Hepatic stellate cell (primary cell): Measurements from ENCODE around the gene SEMA5A.

Experiments used
- DNase-seq: peaks from one replicate; pipeline ENCODE4 v3.0.0; 2011; ENCODE audit warnings: low spot score

SEMA5A gene

DNA sequence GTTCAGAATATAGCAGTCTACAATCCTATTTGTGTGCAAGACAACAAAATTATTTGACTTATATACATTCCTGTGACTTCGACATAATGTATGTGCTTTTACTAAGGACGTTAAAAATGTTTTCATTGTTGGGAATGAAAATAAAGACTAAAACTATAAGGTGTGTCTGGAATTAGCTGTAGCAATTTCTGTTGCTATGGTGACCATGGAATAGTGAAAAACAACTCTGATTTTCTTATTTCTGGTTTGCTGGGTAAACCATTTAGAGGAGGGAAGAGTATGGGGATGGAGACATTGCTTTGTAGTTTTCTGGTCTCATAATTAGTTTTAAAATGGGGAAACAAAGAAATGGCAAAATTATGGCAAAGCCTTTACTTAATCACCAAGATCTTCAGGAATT is 343.2 kb downstream of the SEMA5A start:
- no peak for DNase-seq

GRCh38 chr5:9201761-9202160 is 344.1 kb downstream of the SEMA5A start:
- DNase-seq, result no peak

DNA sequence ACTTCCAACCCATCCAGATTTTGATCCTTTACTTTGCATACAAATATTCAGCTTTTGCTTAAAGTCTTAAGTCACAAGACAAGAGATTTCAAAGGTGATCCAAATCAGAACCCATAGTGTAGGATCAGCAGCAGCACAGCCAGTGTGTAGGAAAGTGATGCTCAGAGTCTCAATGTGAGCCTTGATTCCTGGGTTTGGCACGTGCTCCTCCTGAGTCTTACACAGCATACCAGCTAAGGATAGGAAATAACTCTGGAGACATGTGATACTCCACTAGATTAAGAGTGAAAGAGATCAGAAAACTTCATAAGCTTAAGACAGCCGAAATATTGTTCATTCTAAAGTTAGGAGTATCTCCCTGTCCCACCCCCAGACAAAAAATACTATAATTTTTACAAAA is 344.9 kb downstream of the SEMA5A start:
- DNase-seq, result no peak

DNA sequence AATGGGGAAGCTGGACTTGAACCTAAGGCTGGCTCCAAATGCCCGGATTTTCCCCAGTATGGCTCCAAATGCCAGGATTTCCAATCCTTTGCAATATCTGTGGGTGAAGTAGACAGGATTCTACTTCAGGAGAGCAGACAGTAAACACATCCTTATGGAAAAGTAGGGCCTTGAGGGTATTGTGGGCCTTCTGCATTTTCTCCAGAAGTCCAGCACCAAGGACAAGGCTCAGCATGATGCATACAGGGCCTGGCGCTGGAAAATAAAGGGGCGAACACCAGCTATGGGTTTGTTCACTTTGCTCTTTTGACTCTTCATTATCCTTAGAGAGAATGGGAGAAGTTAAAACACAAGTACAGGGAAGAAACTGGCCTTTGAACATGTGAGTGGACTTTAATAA is 347.5 kb downstream of the SEMA5A start:
- no peak for DNase-seq

DNA sequence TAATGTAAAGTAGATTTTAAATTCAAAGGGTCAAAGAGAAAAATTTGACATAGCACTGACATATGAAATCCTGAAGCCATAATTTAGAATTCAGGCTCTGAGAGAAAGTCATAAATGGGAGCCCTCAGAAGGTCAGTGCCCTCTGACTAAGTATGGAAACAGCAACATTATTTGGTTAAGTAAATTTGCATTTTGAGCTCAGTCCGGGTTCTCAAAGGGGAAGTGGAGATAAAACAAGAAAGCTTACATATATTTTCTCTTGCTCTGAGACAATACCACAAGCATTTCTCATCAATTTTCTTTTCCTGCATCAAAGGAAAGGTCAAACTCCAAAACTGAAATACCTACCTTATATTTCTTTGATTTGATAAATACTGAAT is 348.0 kb downstream of the SEMA5A start:
- DNase-seq, result peak; percentile 20

DNA sequence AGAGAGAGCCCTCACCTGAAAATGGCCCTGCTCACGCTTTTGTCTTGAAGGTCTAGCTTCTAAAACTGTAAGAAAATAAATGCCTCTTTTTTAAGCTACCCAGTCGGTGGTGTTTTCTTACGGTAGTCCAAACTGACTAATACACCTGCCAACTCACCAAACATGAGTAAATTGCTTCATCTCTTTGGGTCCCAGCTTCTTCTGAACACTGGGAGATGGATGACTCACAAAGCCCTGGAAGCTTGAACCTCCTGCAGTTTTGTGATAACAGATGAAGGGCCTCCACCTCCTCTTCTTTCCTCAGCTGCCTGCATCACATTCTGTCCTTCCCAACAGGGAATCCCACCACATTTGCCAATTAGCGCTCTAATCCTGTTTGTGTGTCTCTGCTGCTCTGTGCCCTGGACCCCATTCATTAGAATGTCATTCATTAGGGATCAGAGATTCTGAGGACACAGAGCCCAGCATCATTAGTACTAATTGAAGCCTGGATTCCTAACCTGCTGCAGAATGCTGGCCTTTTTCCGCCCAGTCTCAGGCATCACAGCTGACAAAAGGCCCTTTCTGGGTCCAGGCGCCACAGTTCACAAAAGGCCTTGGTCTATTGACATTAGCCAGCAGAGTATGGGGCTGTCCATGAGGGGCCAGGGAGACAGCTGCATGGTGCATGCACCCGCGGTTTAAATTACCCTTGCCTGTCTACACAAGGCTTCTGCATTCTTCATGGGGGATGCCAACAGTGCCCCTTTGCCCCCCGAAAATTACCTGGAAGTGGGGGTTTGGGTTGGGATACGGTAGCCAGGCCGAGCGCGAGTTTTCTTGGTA is 349.3 kb downstream of the SEMA5A start:
- peak; percentile 21 for DNase-seq

GRCh38 chr5:9194509-9194908 is 351.4 kb downstream of the SEMA5A start:
- peak; percentile 30 for DNase-seq

- DNase-seq, result no peak
Measured at GRCh38 chr5:9192266-9192665, 353.6 kb downstream of the SEMA5A start.

DNA sequence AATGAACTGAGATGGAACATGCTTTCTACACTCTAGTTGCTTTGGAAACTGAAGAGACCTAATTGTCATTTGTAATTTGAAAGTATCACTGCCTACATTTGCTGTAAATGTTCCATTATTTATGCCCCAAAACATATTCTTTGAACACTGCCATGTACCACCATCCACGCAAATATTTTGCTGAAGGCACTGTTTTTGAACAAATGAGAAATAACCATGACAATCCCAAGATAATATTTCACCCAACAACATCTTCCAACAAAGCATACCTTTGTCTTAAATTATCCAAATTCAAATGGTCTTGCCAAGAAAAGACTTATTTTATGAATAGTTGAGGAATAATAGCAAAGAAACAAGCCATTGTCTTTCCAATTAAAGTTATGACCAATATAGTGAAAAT is 356.2 kb downstream of the SEMA5A start:
- no peak for DNase-seq

DNA sequence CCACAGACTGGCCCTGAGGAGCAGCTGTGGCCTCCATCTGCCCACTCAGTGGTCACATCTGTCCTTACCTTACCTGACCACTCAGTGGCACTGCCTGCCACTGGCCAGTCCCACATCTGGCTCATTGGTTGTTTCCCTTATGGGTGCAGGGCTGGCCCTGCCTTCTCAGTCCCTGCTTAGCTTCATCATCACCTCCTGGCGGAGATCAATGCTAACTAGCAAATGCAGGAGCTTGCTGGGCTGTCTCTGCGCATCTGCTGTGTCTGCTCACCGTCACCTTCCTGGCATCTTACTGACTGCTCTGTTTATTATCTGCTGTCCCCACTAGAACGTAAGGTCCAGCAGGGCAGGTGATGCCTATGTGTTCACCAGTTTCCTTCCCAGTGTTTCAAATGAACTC is 356.9 kb downstream of the SEMA5A start:
- DNase-seq, result no peak

DNA sequence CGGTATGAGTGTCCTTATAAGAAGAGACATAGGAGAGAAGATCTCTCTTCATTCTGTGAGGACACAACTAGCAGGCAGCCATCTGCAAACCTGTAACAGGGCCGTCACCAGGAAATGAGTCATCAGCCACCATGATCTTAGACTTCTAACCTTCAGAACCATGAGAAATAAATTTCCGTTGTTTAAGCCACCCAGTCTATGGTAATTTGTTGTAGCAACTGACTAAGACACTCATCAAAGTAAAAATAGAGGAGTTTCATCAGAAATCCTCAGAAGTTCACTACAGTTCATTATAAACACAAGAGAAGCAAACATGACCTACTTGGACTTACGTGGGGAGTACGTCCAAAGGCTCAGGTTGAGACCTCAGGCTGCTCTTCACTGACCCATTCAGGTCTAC is 357.7 kb downstream of the SEMA5A start:
- peak; percentile 67 for DNase-seq

- no peak for DNase-seq
Measured at GRCh38 chr5:9187614-9188013, 358.3 kb downstream of the SEMA5A start.

GRCh38 chr5:9186069-9186468 is 359.8 kb downstream of the SEMA5A start:
- DNase-seq, result no peak

GRCh38 chr5:9183992-9184391 is 361.9 kb downstream of the SEMA5A start:
- no peak for DNase-seq

DNA sequence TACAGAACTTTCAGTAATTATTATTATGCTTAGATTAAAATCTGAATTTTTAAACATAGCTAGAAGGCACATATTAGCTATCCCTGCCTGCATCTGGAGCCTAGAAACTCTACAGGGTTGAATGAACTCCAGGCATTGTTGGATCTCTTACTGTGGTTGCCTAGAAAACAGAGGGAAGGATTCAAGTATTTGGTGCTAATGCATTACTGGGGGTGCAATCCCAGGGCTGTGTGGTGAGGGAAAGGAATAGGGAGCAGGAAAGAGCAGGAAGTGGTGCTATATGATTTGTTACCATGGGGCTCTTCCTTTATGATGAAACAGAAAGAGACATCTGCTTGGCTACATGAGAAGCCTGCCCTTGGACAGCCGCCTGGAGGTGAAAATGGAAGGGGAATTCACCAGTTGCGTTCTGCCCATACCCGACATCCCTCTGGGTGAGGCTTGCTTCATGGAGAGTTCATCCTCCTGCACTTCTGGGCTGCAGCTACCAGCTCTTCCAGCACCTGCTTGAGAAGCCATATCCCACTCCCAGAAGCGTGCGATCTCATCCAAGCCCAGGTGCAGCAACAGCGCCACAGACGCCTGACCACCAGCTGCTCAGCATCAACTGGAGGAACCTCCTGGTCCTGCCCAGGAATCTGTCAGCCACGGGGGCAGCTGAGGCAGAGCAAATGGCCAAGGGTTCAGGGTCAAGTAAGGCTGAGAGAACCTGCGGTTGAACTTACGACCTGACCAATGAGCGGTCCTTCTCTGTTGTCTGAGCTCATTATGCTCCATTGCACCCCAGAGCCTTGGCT is 362.8 kb downstream of the SEMA5A start:
- DNase-seq, result no peak

DNA sequence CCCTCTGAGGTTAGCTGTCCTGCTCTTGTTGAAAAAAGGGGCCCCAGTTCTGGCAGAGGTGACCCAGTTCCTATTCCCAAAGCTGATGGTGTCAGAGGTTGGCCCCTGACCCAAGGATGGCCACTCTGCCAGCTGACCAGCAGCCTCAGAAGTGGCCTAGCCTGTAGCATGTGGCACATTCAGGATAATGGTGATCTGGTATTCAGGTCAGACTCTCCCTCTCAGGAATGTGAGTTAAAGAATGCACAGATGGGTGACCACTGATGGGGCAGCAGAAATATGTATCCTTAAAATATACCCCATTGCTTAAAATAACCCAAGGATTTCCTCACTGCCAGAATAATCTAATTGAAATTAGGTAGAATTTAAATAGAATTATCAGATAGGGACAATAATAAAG is 369.2 kb downstream of the SEMA5A start:
- peak; percentile 36 for DNase-seq

DNA sequence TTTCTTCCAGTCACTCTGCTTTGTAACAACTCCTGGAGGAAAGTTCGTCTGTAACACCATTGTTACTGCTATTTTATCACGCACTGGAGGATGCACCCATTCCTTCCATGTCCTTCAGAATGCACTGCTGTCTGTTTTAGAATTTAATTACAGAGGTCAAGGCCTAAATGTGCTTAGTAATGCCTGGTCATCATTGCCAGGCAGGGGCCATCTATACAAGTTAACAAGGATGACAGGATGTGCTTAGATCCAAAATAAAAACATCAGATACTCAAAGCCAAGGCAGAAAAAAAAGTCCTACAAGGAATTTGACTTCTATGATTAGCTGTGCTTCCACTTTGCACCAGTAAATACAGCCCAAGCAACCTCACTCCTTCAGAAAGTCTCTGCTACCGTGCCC is 371.4 kb downstream of the SEMA5A start:
- no peak for DNase-seq

DNA sequence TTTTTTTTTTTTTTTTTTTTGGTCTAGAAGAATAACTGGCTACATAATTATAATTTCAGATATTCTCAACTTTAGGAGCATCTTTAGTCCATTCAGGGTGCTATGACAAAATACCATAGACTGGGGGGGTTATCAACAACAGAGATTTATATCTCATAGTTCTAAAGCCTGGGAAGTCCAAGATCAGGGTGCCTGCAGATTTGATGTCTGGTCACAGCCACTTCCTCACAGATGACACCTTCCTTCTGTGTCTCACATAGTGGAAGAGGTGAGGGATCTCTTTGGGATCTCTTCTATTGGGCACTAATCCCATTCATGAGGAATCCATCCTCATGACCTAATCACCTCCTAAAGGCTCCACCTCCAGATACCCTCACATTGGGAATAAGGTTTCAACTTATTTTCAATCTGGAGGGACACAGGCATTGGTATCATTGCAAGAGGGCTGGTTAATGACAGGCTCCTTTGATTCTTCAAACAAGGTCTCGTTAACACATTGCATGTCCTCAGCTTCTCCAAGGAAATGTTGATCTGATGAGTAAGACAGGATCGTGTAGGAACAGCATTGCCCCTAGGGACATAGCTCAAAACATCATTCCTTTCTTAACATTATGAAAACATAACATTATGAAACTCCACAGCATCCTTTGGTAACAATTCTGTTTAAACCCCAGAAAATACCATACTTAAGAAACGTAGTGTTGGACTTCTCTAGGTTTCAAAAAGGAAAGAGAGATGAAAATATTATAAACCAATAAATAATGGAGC is 372.4 kb downstream of the SEMA5A start:
- peak; percentile 45 for DNase-seq

GRCh38 chr5:9170026-9170425 is 375.8 kb downstream of the SEMA5A start:
- DNase-seq, result peak; percentile 28

- DNase-seq, result no peak
Measured at GRCh38 chr5:9169557-9169902, 376.3 kb downstream of the SEMA5A start.

- DNase-seq, result no peak
Measured at GRCh38 chr5:9168791-9169556, 376.9 kb downstream of the SEMA5A start.
